ENCODE data around the gene ACBD6. TPM values are rescaled to one million over a fixed set of nuclear protein-coding genes. Genes with fewer than 3 reads are reported as not detected.

ACBD6 gene
- total and polyA plus RNA-seq, 2 of the 4 experiments (the other 2 are of a cell fraction): 52.5 to 59.1 TPM

GRCh38 chr1:180241716-180242544, 260.4 kb downstream of the ACBD6 start (continued):
- TF ChIP-seq USF2 (IDR thresholded peaks at IDR 0.05; ENCODE audit: low read depth, low read length): no peak

GRCh38 chr1:180239145-180240096, 263.0 kb downstream of the ACBD6 start:
- Histone ChIP-seq H4K20me1 (ENCODE audit: insufficient read depth, low read length) (peaks cover 22% of the 10 kb centered on the region), H3K18ac (ENCODE audit: low read depth, low read length) (no peak overlapping the region), H2AK9ac (replicated peaks; ENCODE audit: low read depth, low read length, poor library complexity) (no peak overlapping the region), H2AFZ (replicated peaks; ENCODE audit: low read length, poor library complexity) (no peak overlapping the region), H2BK15ac (ENCODE audit: low read depth, low read length) (no peak overlapping the region), H4K8ac (ENCODE audit: low read depth in 2 of 2, low read length in 2 of 2) (no peak overlapping the region), H3K56ac (ENCODE audit: extremely low read depth, insufficient read depth, low read length) (no peak overlapping the region), H3K27me3 (ENCODE audit: control insufficient read depth, insufficient read depth, low read length) (peaks cover 83% of the 10 kb centered on the region), H3K4me2 (ENCODE audit: low read depth, low read length) (no peak overlapping the region), H3K36me3 (ENCODE audit: control insufficient read depth, insufficient read depth, low read length) (no peaks in the 10 kb centered on the region), H4K5ac (ENCODE audit: low read depth, low read length) (no peak overlapping the region), H2BK20ac (ENCODE audit: low read depth, low read length) (no peak overlapping the region), H2BK5ac (ENCODE audit: low read depth, low read length, poor library complexity, severe bottlenecking) (no peak overlapping the region), H2BK120ac (ENCODE audit: low read depth, low read length) (no peak overlapping the region), H3K4me1 (ENCODE audit: control insufficient read depth, insufficient read depth, low read length) (no peaks in the 10 kb centered on the region; the same call in 1 of the 2 replicates), H3K23ac (ENCODE audit: low read depth, low read length) (no peak overlapping the region), H3K27ac (ENCODE audit: insufficient read depth, low read length) (no peak overlapping the region), H3K9me3 (ENCODE audit: control insufficient read depth, insufficient read depth, low read length) (peaks cover 9% of the 10 kb centered on the region), H3K79me1 (ENCODE audit: low read depth in 1 of 2, low read length in 2 of 2) (no peaks in the 10 kb centered on the region), H3K14ac (replicated peaks; ENCODE audit: low read depth, low read length) (no peak overlapping the region), H2AK5ac (ENCODE audit: low read depth, low read length) (no peak overlapping the region), H3K4ac (ENCODE audit: low read depth, low read length) (no peak overlapping the region), H3K4me3 (ENCODE audit: insufficient read depth, low read depth, low read length) (no peak overlapping the region), H3K9ac (ENCODE audit: low read depth, low read length) (no peak overlapping the region), H3K9me1 (ENCODE audit: insufficient read depth, low read length) (no peaks in the 10 kb centered on the region), H4K91ac (ENCODE audit: insufficient read depth, low read depth, low read length) (no peak overlapping the region)
- ATAC-seq (ENCODE audit: low read depth): no peak
- dilution Hi-C loops (cut with HindIII; ENCODE audit: low sequenced_read_pairs, unreplicated experiment) (no loop called here), intact Hi-C loops (cut with micrococcal nuclease) (no loop called here), in situ Hi-C loops (cut with MboI; ENCODE audit: low sequenced_read_pairs) (no loop called here)
- no TSS peak for BruUV-seq (replicated peaks)
- POLR2A ChIA-PET (ENCODE audit: unreplicated experiment): no interaction called here
- no peak for DNase-seq
- CTCF ChIA-PET: interaction anchor here (0.6 kb wide), 1 partner anchor 237 kb away, joined by 5 read pairs; no protein-coding TSS in a partner anchor
- TF ChIP-seq CEBPB (IDR thresholded peaks at IDR 0.05; ENCODE audit: low read depth, low read length) (no peak), ELK1 (IDR thresholded peaks at IDR 0.05; ENCODE audit: borderline replicate concordance, low read depth, low read length) (no peak), RAD21 (IDR thresholded peaks at IDR 0.05; ENCODE audit: low read length) (no peak), CTCF (conservative IDR thresholded peaks at IDR 0.05; ENCODE audit: low read depth, low read length) (no peak)
- no CpG with 5 or more reads among the region's 10 CpGs for WGBS, 2 experiments (ENCODE audit: extremely low coverage in 2 of 2, insufficient read length in 1 of 2)
